NCI-H2081 (cell line): ENCODE data around the gene NPM1.

Experiments
- DNase-seq, 2 experiments: peaks; one replicate each; lab custom pipeline; 2025; lab: John Stamatoyannopoulos, UW

NPM1 gene

DNA sequence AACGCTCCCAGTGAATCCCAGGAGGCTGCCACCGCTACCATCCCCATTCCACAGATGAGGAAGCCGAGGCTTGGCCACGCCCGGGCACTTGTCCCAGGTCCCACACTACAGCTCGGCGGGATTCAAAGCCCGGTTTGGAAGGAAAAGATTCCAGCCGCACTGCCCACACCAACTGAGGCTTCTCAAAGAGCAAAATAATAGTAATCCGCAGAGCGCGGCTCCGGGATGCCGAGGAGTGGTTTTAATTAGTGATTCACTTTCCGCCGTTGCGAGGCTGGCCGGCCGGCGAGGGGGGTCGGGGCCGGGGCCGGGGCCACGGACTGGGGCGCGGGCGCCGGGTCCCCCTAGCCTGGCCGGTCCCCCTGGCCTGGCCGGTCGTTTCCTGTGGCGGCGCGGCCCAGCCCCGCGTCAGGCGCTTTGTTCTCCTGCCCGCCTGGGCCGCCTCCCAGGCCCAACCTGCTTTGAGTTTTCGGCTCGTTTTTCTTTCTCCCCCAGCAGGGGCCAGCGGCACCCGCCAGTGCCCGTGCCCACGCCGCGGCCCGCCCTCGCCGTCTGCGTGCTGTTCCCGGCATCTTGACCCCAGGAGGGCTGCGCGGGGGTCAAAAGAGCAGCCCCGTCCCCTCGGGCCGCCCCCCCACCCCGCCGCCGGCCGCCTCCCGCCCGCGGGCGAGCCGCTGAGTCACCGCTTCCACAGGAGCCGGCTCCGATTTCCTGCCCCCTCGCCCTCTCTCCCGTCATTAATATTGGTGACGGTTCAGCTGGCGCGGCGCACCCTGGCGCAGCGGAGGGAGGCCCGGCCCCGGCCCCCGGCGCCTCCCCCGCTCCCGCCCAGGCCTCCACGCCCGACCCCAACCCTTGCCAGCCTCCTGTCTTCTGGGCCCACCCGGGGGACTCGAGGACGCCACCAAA, 63.0 kb downstream of the NPM1 start:
- no peak for DNase-seq

DNA sequence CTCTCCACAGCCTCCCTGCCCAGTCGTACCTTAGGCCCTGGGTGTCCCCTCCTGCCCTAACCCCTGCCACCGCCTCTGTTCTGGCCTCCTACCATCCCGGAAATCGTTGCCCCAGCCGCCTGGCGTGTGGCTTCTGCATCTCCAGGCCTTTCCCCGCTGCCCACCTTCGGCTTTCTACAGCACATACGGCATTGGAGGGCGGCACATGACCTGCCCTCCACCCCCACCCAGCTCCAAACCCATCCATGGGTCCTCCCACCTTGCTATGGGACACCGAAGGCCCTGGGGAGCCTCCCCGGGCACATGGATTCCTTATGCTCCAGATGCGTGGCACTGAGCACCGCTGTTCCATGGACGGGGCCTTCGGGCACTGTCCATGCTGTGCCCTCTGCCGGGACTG, 63.8 kb downstream of the NPM1 start:
- no peak for DNase-seq

GRCh38 chr5:171453056-171453725, 65.5 kb downstream of the NPM1 start:
- DNase-seq, result no peak

DNA sequence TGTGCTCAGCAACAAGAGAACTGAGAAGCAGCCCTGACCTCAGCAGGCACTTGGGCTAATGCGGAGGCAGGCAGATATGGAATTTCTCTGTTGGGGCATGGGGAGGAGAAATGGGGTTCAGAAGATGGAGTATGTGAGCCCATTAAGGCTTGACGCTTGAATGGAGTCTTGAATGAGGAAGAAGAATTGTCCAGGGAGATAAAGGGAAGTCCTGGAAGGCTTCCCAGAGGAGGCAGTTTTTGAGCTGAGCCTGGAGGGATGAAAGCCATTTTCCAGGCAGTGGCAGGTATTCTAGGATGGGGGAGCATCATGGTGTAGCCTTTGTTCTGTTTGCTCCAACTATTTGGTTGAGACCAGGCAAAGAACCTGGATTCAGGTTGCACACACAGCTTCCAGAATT, 66.3 kb downstream of the NPM1 start:
- no peak for DNase-seq

DNA sequence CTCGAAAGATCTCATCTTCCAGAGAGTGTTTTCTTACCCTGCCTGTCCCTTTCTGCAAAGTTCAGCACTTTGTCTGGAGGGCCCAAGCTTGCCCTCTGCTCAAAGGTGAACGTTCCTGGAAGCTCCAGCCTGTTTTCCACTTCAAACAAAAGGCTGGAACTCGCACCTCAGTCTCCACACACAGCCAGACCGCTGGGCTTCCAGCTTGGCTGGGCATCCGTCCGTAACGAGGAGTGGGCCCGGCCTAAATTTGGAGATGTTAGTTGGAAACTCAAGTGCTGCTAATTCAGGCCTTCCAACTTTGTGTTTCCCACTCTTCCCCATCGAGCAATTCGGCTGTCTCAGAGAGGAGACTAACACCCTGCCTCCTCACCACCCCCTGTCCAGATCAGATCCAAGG, 66.9 kb downstream of the NPM1 start:
- DNase-seq, result no peak

DNA sequence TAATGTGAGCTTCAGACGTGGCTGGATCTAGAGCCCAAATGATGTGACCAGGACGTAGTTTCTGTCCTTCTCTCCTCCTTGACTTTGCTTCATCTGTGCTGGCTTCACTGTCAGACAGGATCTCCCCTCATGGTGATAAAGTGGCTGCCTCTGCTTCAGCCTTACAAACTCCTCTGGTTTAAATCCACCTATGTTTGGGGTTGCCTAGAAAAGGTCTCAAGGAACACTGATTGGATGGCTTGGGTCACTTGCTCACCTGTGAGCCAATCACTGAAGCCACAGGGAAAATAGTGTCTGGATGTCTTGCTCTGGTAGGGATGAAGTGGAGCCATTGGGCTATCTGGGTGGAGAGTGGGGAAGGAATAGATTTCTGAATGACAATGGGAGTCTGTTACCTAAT, 67.9 kb downstream of the NPM1 start:
- DNase-seq, result no peak

- no peak for DNase-seq
These were observed 69.7 kb downstream of the NPM1 start for GRCh38 chr5:171457208-171457981.

DNA sequence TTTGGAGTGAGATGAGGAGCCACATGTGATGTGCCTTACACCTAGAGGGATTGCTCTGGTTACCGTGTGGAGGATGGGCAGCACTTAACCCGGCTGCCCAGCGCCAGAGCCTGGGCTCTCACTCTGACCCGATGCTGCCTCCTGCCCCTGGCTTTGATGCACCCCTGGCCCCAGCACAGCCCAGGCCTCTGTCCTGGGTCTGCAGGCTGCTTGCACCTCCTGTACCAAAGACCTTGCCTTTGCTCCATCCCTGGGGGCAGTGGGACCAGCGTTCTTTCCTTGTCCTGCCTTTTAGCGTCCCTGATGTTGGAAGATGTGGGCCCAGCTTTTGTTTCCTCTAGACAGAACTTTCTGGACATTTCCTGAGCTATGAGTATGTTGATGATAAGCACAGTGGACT, 72.2 kb downstream of the NPM1 start:
- DNase-seq, result no peak
